GM12891 (cell line): Measurements from ENCODE around the gene LRIG1.

Experiments
- DNase-seq: peaks from one replicate; pipeline ENCODE4 v3.0.0; 2011; ENCODE audit warnings: low spot score; ENCODE audit not compliant: insufficient read length
- FAIRE-seq: peaks from 2 replicates; lab custom pipeline; 2011; peaks lifted over from hg19 to GRCh38; lab: Jason Lieb, UNC
- PAX5 ChIP-seq: IDR thresholded peaks from 2 replicates; pipeline ENCODE4 v1.6.1; 2011; ENCODE audit warnings: low read length, moderate library complexity, mild to moderate bottlenecking; ENCODE audit not compliant: insufficient read depth, severe bottlenecking
- POLR2A ChIP-seq: IDR thresholded peaks from 2 replicates; pipeline ENCODE4 v1.6.1; 2011; ENCODE audit warnings: low read depth, low read length, control low read depth
- POLR2AphosphoS5 ChIP-seq: IDR thresholded peaks from 2 replicates; pipeline ENCODE4 v1.6.1; 2011; ENCODE audit warnings: low read depth, low read length, control low read depth
- POU2F2 ChIP-seq: IDR thresholded peaks from 2 replicates; pipeline ENCODE4 v1.6.1; 2011; ENCODE audit warnings: low read depth, mild to moderate bottlenecking, control low read depth, low read length, moderate library complexity
- SPI1 ChIP-seq: IDR thresholded peaks from 2 replicates; pipeline ENCODE4 v1.6.1; 2011; ENCODE audit warnings: low read depth, low read length, control low read depth
- TAF1 ChIP-seq: IDR thresholded peaks from 2 replicates; pipeline ENCODE4 v1.6.1; 2011; ENCODE audit warnings: low read depth, low read length, control low read depth

Gene LRIG1

DNA sequence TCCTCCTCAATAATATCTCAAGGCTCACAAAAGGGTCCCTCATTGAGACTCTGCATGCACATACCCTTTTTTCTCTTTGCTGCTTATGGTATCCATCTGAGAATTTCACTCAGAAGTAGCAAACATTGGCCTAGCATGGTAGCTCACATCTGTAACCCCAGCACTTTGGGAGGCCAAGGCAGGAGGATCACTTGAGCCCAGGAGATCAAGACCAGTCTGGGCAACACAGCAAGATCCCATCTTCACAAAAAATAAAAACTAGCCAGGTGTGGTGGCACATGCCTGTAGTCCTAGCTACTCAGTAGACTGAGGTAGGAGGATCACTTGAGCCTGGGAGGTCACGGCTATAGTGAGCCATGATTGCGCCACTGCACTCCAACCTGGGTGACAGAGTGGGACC is 11.7 kb downstream of the LRIG1 start:
- TF ChIP-seq PAX5 (no peak), POLR2AphosphoS5 (no peak), POLR2A (no peak)
- DNase-seq (no peak), FAIRE-seq (no peak)

DNA sequence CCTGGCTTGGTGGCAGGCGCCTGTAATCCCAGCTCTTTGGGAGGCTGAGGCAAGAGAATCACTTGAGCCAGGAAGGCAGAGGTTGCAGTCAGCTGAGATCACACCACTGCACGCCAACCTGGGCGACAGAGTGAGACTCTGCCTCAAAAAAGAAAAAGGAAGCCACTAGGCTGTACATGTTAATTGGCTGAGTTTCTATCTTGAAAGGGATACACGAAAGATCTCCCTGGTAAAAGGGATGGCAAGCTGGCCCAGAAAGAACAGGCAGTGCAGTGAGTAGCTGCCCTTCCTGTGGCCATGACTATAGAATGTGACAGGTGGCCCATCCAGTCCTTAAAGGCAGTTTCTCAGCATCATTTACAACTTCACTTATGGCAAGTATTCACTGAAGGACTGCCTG is 12.3 kb downstream of the LRIG1 start:
- TF ChIP-seq POLR2A: no peak
- no peak for TF ChIP-seq SPI1
- no peak for TF ChIP-seq PAX5
- no peak for TF ChIP-seq POU2F2
- TF ChIP-seq POLR2AphosphoS5: no peak
- TF ChIP-seq TAF1: no peak
- FAIRE-seq (no peak), DNase-seq (no peak)

DNA sequence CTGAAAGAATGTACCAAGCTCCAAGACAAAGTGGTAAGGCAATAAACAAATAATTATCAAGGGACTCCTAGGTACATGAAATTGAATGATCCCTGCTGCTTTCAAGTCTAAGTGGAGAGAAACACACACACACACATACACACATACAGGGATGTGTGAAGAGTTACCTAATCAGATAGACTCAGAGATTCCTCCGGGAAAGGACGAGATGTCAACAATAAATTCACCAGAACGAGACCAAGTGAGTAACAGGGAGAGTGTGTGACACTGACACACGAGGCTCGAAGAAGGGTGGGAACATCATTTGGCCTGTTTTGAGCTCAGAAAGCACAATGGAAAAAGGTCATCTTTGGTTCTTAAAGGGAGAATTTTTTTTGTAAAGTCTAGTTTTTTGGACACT is 13.4 kb downstream of the LRIG1 start:
- TF ChIP-seq POLR2A (no peak), SPI1 (no peak), TAF1 (no peak), POLR2AphosphoS5 (no peak), POU2F2 (no peak), PAX5 (no peak)
- DNase-seq (no peak), FAIRE-seq (no peak)

DNA sequence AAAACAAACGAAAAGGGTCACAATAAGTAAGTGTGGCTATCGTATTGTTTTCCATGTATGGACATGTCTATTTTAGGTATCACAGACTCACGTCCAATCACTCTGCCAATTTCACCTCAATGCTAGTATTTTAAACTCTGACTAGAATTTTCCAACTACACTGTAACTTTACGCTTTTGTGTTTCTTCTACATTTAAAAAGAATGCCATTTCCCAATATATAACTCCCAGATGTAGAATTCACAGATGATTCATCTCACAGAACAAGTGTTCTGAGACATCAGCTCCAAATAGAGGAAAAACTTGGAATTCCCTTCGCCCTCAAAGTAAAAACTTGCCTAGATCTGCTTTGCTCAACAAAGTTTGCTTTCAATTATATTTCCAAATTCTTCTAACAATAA is 14.2 kb downstream of the LRIG1 start:
- TF ChIP-seq POLR2AphosphoS5: no peak
- no peak for TF ChIP-seq SPI1
- no peak for TF ChIP-seq POLR2A
- TF ChIP-seq PAX5: no peak
- no peak for TF ChIP-seq TAF1
- no peak for TF ChIP-seq POU2F2
- DNase-seq (no peak), FAIRE-seq (no peak)

- TF ChIP-seq TAF1 (no peak), PAX5 (no peak), SPI1 (no peak), POU2F2 (no peak), POLR2AphosphoS5 (no peak), POLR2A (no peak)
- no peak for FAIRE-seq
- DNase-seq: no peak
Measured at GRCh38 chr3:66486202-66486601, 14.6 kb downstream of the LRIG1 start.

DNA sequence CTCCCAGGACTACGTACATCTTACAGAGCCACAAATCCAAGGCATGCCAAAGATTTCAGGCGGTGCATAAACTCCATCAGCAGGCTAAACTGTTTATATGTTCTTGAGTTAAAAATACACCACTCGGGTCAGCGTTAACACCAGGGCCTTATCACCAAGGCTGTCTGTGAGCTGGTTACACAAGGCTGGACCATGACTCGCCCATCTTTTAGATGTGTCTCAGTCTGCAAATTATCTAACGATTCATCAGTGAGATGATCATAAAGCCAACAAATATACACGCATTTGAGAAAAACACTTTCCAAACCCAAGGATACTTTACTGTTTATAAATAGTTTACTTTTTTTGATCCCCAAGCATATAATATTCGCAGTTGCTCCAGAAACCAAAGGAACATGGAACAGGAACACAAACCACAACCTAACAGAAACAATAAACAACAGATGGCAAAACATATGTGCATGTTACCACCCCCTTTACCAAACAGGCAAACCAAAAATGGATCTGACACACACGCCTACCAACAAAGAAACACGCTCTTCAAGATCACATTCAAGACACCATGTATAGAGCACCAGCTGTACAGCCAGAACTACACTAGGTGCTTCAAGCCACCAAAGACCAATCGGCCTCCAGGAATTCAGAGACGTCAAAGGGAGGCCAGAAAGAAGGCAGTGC is 15.4 kb downstream of the LRIG1 start:
- FAIRE-seq (peak; percentile 55), DNase-seq (no peak)
- TF ChIP-seq POLR2AphosphoS5 (no peak), PAX5 (no peak), TAF1 (no peak), POU2F2 (no peak), POLR2A (no peak), SPI1 (no peak)

- TF ChIP-seq POLR2A (no peak), PAX5 (no peak)
- FAIRE-seq (no peak), DNase-seq (no peak)
Measured at GRCh38 chr3:66484106-66484844, 16.5 kb downstream of the LRIG1 start.

DNA sequence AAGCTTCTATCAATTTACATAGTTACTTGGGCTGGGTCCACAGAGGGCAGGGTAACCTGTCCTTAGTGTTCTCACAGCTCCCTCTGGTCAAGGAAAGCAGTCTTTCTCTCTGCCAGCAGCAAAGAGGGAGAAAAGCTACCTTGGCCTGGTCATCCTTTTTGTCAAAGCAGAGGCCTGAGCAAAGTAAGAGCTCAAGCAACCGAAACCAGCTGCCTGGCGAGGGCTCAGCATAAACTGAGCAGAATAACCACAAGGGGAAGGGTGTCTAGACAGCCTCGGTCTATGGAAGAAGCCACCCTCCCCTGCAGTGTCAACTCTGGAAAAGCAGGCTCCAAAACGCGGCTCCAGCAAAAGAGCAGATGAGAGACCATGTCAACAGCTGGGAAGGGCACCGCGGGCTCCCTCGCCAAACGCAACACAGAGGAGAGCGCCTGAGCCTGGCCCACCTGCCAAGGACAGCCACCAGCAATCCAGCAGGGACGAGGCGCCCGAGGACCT is 17.4 kb downstream of the LRIG1 start:
- TF ChIP-seq TAF1: no peak
- TF ChIP-seq POLR2A: no peak
- TF ChIP-seq PAX5: no peak
- TF ChIP-seq POU2F2: no peak
- TF ChIP-seq SPI1: no peak
- no peak for TF ChIP-seq POLR2AphosphoS5
- FAIRE-seq (no peak), DNase-seq (no peak)

GRCh38 chr3:66483006-66483405 is 17.8 kb downstream of the LRIG1 start:
- no peak for DNase-seq
- no peak for FAIRE-seq
- no peak for TF ChIP-seq POLR2A
- TF ChIP-seq SPI1: no peak
- TF ChIP-seq PAX5: no peak
- no peak for TF ChIP-seq POLR2AphosphoS5
- TF ChIP-seq POU2F2: no peak
- TF ChIP-seq TAF1: no peak
